IMR-90 (cell line): ENCODE data around the gene KIAA0513. TPM values are rescaled to one million over a fixed set of nuclear protein-coding genes. Genes with fewer than 3 reads are reported as not detected.

ENCODE experiments used
- ATAC-seq: fragments of 200-7000 bp; cut with Tn5 transposase; 2 replicates; pipeline ENCODE4 v1.9.1; 2020; ENCODE audit warnings: low read depth, mild to moderate bottlenecking, moderate library complexity
- BruUV-seq: library from RNA; stranded (reverse); fragments of 400-500 nt; replicated peaks from 2 replicates; lab custom pipeline; 2021; lab: Mats Ljungman, UMichigan
- CTCF ChIA-PET: fragments of 300-600 bp; formaldehyde crosslinking; extraction: SDS; loops from one replicate; lab custom pipeline; 2021; ENCODE audit warnings: antibody characterized with exemption; lab: Yijun Ruan, JAX
- POLR2A ChIA-PET: fragments of 300-600 bp; sonication (Branson Sonifier 250); formaldehyde crosslinking; loops from one replicate; lab custom pipeline; 2022; ENCODE audit warnings: antibody characterized with exemption; ENCODE audit not compliant: unreplicated experiment; lab: Charles Lee
- DNase-seq: peaks from one replicate; pipeline ENCODE4 v3.0.0; 2013
- H2AFZ ChIP-seq: replicated peaks from 2 replicates; pipeline ENCODE3; 2013; ENCODE audit warnings: low read length, mild to moderate bottlenecking; ENCODE audit not compliant: poor library complexity
- H2AK5ac ChIP-seq: 2 replicates; pipeline ENCODE4 v1.6.1; 2013; ENCODE audit warnings: low read depth, low read length, inconsistent platforms
- H2AK9ac ChIP-seq: replicated peaks from 2 replicates; pipeline ENCODE3; 2013; ENCODE audit warnings: mild to moderate bottlenecking, low read depth, low read length, moderate library complexity; ENCODE audit not compliant: poor library complexity
- H2BK120ac ChIP-seq: 2 replicates; pipeline ENCODE4 v1.6.1; 2013; ENCODE audit warnings: low read depth, low read length, inconsistent platforms
- H2BK15ac ChIP-seq: 3 replicates; pipeline ENCODE4 v1.6.1; 2013; ENCODE audit warnings: low read depth, low read length, inconsistent platforms
- H2BK20ac ChIP-seq: 2 replicates; pipeline ENCODE4 v1.6.1; 2013; ENCODE audit warnings: low read depth, mild to moderate bottlenecking, inconsistent platforms, low read length, moderate library complexity
- H2BK5ac ChIP-seq: 2 replicates; pipeline ENCODE4 v1.6.1; 2013; ENCODE audit warnings: mild to moderate bottlenecking, low read depth, low read length, inconsistent platforms; ENCODE audit not compliant: poor library complexity, severe bottlenecking
- H3K14ac ChIP-seq: replicated peaks from 2 replicates; pipeline ENCODE4 v1.6.1; 2013; ENCODE audit warnings: low read depth, low read length, inconsistent platforms
- H3K18ac ChIP-seq: 2 replicates; pipeline ENCODE4 v1.6.1; 2013; ENCODE audit warnings: low read depth, low read length, control low read depth
- H3K23ac ChIP-seq: 2 replicates; pipeline ENCODE4 v1.6.1; 2013; ENCODE audit warnings: low read depth, low read length, inconsistent platforms
- H3K27ac ChIP-seq: 2 replicates; pipeline ENCODE4 v1.5.1; 2013; ENCODE audit warnings: mild to moderate bottlenecking, control low read depth, low read length; ENCODE audit not compliant: insufficient read depth
- H3K27me3 ChIP-seq: 2 replicates; pipeline ENCODE4 v1.6.1; 2013; ENCODE audit warnings: low read length; ENCODE audit not compliant: control insufficient read depth, insufficient read depth
- H3K36me3 ChIP-seq: 2 replicates; pipeline ENCODE4 v1.6.1; 2013; ENCODE audit warnings: low read length, mixed read lengths; ENCODE audit not compliant: control insufficient read depth, insufficient read depth
- H3K4ac ChIP-seq: 2 replicates; pipeline ENCODE4 v1.6.1; 2013; ENCODE audit warnings: low read depth, low read length, inconsistent platforms
- H3K4me1 ChIP-seq: 2 replicates; pipeline ENCODE4 v1.6.1; 2013; ENCODE audit warnings: low read length, mixed read lengths; ENCODE audit not compliant: control insufficient read depth, insufficient read depth
- H3K4me2 ChIP-seq: 2 replicates; pipeline ENCODE4 v1.6.1; 2013; ENCODE audit warnings: low read depth, mild to moderate bottlenecking, control low read depth, low read length, moderate library complexity
- H3K4me3 ChIP-seq: 2 replicates; pipeline ENCODE4 v1.5.1; 2013; ENCODE audit warnings: low read depth, mild to moderate bottlenecking, control low read depth, low read length, moderate library complexity; ENCODE audit not compliant: insufficient read depth
- H3K56ac ChIP-seq: 2 replicates; pipeline ENCODE4 v1.6.1; 2013; ENCODE audit warnings: low read length, inconsistent platforms; ENCODE audit not compliant: insufficient read depth; ENCODE audit errors: extremely low read depth
- H3K79me1 ChIP-seq, 2 experiments: 2 replicates each; pipeline ENCODE4 v1.6.1; 2013; ENCODE audit warnings: low read length in 2 of 2, inconsistent platforms in 1 of 2, low read depth in 1 of 2
- H3K9ac ChIP-seq: 2 replicates; pipeline ENCODE4 v1.6.1; 2013; ENCODE audit warnings: low read depth, low read length, control low read depth
- H3K9me1 ChIP-seq: 2 replicates; pipeline ENCODE4 v1.6.1; 2013; ENCODE audit warnings: low read length, inconsistent platforms; ENCODE audit not compliant: insufficient read depth
- H3K9me3 ChIP-seq: 2 replicates; pipeline ENCODE4 v1.6.1; 2013; ENCODE audit warnings: low read length; ENCODE audit not compliant: control insufficient read depth, insufficient read depth
- H4K20me1 ChIP-seq: 2 replicates; pipeline ENCODE4 v1.6.1; 2013; ENCODE audit warnings: low read length, inconsistent platforms; ENCODE audit not compliant: insufficient read depth
- H4K5ac ChIP-seq: 2 replicates; pipeline ENCODE4 v1.6.1; 2013; ENCODE audit warnings: mild to moderate bottlenecking, low read depth, low read length, control low read depth
- H4K8ac ChIP-seq, 2 experiments: 2 replicates each; pipeline ENCODE4 v1.6.1; 2013; ENCODE audit warnings: low read depth in 2 of 2, low read length in 2 of 2, control low read depth in 1 of 2, inconsistent platforms in 1 of 2
- H4K91ac ChIP-seq: 2 replicates; pipeline ENCODE4 v1.6.1; 2013; ENCODE audit warnings: low read depth, low read length, inconsistent platforms; ENCODE audit not compliant: insufficient read depth
- BHLHE40 ChIP-seq: fragments of 150-350 bp; IDR thresholded peaks from 2 replicates; pipeline ENCODE4 v1.6.1; 2016; ENCODE audit warnings: mild to moderate bottlenecking, low read depth, low read length
- CEBPB ChIP-seq: IDR thresholded peaks from 2 replicates; pipeline ENCODE4 v1.6.1; 2012; ENCODE audit warnings: low read depth, low read length, improper control_type of control experiment
- CHD1 ChIP-seq: IDR thresholded peaks from 2 replicates; pipeline ENCODE4 v1.6.1; 2012; ENCODE audit warnings: low read depth, low read length, improper control_type of control experiment
- FOS ChIP-seq: fragments of 150-350 bp; IDR thresholded peaks from 2 replicates; pipeline ENCODE4 v1.6.1; 2016; ENCODE audit warnings: low read depth, low read length
- MAFK ChIP-seq: IDR thresholded peaks from 2 replicates; pipeline ENCODE4 v1.6.1; 2012; ENCODE audit warnings: low read depth, low read length, improper control_type of control experiment
- MAZ ChIP-seq: IDR thresholded peaks from 2 replicates; pipeline ENCODE4 v1.6.1; 2012; ENCODE audit warnings: low read depth, mild to moderate bottlenecking, low read length, improper control_type of control experiment, moderate library complexity, borderline replicate concordance
- MXI1 ChIP-seq: IDR thresholded peaks from 2 replicates; pipeline ENCODE4 v1.6.1; 2012; ENCODE audit warnings: low read depth, mild to moderate bottlenecking, low read length, moderate library complexity, borderline replicate concordance
- NFE2L2 ChIP-seq: fragments of 150-350 bp; IDR thresholded peaks from 2 replicates; pipeline ENCODE4 v1.6.1; 2016; ENCODE audit warnings: low read depth, mild to moderate bottlenecking, low read length
- POLR2A ChIP-seq: IDR thresholded peaks from 2 replicates; pipeline ENCODE4 v1.6.1; 2012; ENCODE audit warnings: mild to moderate bottlenecking, low read depth, low read length
- RAD21 ChIP-seq: IDR thresholded peaks from 2 replicates; pipeline ENCODE4 v1.6.1; 2012; ENCODE audit warnings: low read length, improper control_type of control experiment
- RCOR1 ChIP-seq: IDR thresholded peaks from 2 replicates; pipeline ENCODE4 v1.6.1; 2012; ENCODE audit warnings: mild to moderate bottlenecking, low read length, improper control_type of control experiment; ENCODE audit not compliant: insufficient replicate concordance
- RFX5 ChIP-seq: IDR thresholded peaks from 2 replicates; pipeline ENCODE4 v1.8.0; 2012; ENCODE audit warnings: low read depth, mild to moderate bottlenecking, low read length, moderate library complexity
- SMC3 ChIP-seq: fragments of 150-350 bp; IDR thresholded peaks from 2 replicates; pipeline ENCODE4 v1.6.1; 2016; ENCODE audit warnings: low read depth, mild to moderate bottlenecking, antibody characterized with exemption, low read length, moderate library complexity
- WGBS, 2 experiments: methylation state at CpG; one replicate each; pipeline versions ENCODE4 v1.1.5 to v1.1.7; 2013; ENCODE audit warnings: missing lambda C conversion rate in 2 of 2; ENCODE audit not compliant: insufficient read length in 1 of 2; ENCODE audit errors: extremely low coverage in 2 of 2; 5-methylcytosine and 5-hydroxymethylcytosine counted together
- dilution Hi-C: fragments of 300-500 bp; cut with HindIII; formaldehyde crosslinking; loops from one replicate; pipeline ENCODE4 v1.14.3; 2018; ENCODE audit warnings: low sequenced_read_pairs; ENCODE audit not compliant: unreplicated experiment
- in situ Hi-C: fragments of 300-500 bp; cut with MboI; formaldehyde crosslinking; loops from 3 replicates; pipeline ENCODE4 v1.14.3; 2019; ENCODE audit warnings: low sequenced_read_pairs, inconsistent platforms, mixed read lengths
- intact Hi-C: fragments of 100-400 bp; cut with micrococcal nuclease; formaldehyde crosslinking; loops from 2 replicates; pipeline ENCODE4 v1.10.0; 2022
- polyA plus RNA-seq, 3 experiments: library from polyadenylated mRNA; depleted of rRNA; stranded (reverse); fragments of >200 nt; gene quantifications; 2 replicates each; pipeline ENCODE4 v1.2.3, GENCODE V29; 2012; ENCODE audit warnings: low replicate concordance in 1 of 3
- total RNA-seq: library from RNA; depleted of rRNA; stranded (reverse); fragments of >200 nt; gene quantifications from 2 replicates; pipeline ENCODE4 v1.2.3, GENCODE V29; 2012
- TF ChIP-seq, protein P1 (sequence below): fragments of 150-350 bp; IDR thresholded peaks from 2 replicates; pipeline ENCODE4 v1.6.1; 2016; ENCODE audit warnings: low read depth, mild to moderate bottlenecking, low read length, moderate library complexity, borderline replicate concordance
- TF ChIP-seq, protein P2 (sequence below): fragments of 150-350 bp; IDR thresholded peaks from 2 replicates; pipeline ENCODE4 v1.6.1; 2017; ENCODE audit warnings: mild to moderate bottlenecking, antibody characterized with exemption, low read length, low read depth
- TF ChIP-seq, protein P3 (sequence below): conservative IDR thresholded peaks from 2 replicates; pipeline ENCODE4 v1.5.1; 2012; ENCODE audit warnings: mild to moderate bottlenecking, low read depth, low read length, improper control_type of control experiment

Gene KIAA0513
- total and polyA plus RNA-seq, 2 of the 4 experiments (the other 2 are of a cell fraction): 9.5 TPM

DNA sequence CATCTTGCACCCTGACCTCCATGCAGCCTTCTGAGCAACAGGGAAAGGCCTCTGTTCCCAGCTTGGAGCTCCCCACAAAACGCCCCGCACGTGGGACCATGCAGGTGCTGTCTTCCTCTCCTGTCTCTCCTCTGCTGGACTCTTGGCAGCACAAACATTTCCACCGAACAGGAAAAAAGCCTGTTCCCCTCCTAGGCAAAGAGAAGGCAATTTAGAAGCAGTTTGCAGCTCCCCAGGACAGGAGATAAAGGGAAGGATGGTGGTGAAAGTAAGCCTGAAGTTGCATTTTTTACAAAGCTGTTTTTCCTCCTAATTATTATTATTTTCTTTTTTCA is 92.4 kb downstream of the KIAA0513 start:
- no peak overlapping the region for H3K14ac ChIP-seq
- H4K20me1 ChIP-seq: peaks cover 1% of the 10 kb centered on the region; the same call in 1 of the 2 replicates
- H2AK5ac ChIP-seq: no peak overlapping the region
- no peak overlapping the region for H3K4me3 ChIP-seq
- intact Hi-C loops (no loop called here), in situ Hi-C loops (no loop called here), dilution Hi-C loops (no loop called here)
- H3K9me3 ChIP-seq: no peaks in the 10 kb centered on the region
- no peaks in the 10 kb centered on the region for H3K36me3 ChIP-seq
- no peak overlapping the region for H3K23ac ChIP-seq
- H2AFZ ChIP-seq: no peak overlapping the region
- H3K4ac ChIP-seq: no peak overlapping the region
- no peak overlapping the region for H2BK120ac ChIP-seq
- H3K79me1 ChIP-seq: peaks cover 0 to 6% of the 10 kb centered on the region in 2 experiments; a peak in 1 of 4 replicates
- WGBS, 2 experiments: no CpG with 5 or more reads among the region's 4 CpGs
- no peak overlapping the region for H3K4me2 ChIP-seq
- TF ChIP-seq MXI1: no peak
- no peak for TF ChIP-seq MAFK
- no peak for TF ChIP-seq NFE2L2
- TF ChIP-seq CEBPB: no peak
- no peak for TF ChIP-seq CHD1
- no peak for TF ChIP-seq MAZ
- no peak for TF ChIP-seq RFX5
- TF ChIP-seq SMC3: no peak
- no peak for TF ChIP-seq POLR2A
- no peak for TF ChIP-seq RCOR1
- TF ChIP-seq, protein P1, sequence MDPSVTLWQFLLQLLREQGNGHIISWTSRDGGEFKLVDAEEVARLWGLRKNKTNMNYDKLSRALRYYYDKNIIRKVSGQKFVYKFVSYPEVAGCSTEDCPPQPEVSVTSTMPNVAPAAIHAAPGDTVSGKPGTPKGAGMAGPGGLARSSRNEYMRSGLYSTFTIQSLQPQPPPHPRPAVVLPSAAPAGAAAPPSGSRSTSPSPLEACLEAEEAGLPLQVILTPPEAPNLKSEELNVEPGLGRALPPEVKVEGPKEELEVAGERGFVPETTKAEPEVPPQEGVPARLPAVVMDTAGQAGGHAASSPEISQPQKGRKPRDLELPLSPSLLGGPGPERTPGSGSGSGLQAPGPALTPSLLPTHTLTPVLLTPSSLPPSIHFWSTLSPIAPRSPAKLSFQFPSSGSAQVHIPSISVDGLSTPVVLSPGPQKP: no peak
- no peak for TF ChIP-seq BHLHE40
- TF ChIP-seq, protein P2, sequence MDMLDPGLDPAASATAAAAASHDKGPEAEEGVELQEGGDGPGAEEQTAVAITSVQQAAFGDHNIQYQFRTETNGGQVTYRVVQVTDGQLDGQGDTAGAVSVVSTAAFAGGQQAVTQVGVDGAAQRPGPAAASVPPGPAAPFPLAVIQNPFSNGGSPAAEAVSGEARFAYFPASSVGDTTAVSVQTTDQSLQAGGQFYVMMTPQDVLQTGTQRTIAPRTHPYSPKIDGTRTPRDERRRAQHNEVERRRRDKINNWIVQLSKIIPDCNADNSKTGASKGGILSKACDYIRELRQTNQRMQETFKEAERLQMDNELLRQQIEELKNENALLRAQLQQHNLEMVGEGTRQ: no peak
- TF ChIP-seq, protein P3, sequence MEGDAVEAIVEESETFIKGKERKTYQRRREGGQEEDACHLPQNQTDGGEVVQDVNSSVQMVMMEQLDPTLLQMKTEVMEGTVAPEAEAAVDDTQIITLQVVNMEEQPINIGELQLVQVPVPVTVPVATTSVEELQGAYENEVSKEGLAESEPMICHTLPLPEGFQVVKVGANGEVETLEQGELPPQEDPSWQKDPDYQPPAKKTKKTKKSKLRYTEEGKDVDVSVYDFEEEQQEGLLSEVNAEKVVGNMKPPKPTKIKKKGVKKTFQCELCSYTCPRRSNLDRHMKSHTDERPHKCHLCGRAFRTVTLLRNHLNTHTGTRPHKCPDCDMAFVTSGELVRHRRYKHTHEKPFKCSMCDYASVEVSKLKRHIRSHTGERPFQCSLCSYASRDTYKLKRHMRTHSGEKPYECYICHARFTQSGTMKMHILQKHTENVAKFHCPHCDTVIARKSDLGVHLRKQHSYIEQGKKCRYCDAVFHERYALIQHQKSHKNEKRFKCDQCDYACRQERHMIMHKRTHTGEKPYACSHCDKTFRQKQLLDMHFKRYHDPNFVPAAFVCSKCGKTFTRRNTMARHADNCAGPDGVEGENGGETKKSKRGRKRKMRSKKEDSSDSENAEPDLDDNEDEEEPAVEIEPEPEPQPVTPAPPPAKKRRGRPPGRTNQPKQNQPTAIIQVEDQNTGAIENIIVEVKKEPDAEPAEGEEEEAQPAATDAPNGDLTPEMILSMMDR: no peak
- TF ChIP-seq RAD21: no peak
- no peak for TF ChIP-seq FOS
- no peak overlapping the region for H3K56ac ChIP-seq
- H2BK5ac ChIP-seq: no peak overlapping the region
- POLR2A ChIA-PET: no interaction called here
- H4K8ac ChIP-seq: no peak overlapping the region
- no peak overlapping the region for H2BK20ac ChIP-seq
- no peak for DNase-seq
- H3K18ac ChIP-seq: no peak overlapping the region
- ATAC-seq: no peak
- BruUV-seq: no TSS peak
- no peak overlapping the region for H4K91ac ChIP-seq
- CTCF ChIA-PET: no interaction called here
- H4K5ac ChIP-seq: no peak overlapping the region
- no peak overlapping the region for H3K9ac ChIP-seq
- H2BK15ac ChIP-seq: no peak overlapping the region
- H3K4me1 ChIP-seq: peaks cover 10% of the 10 kb centered on the region
- H3K9me1 ChIP-seq: no peaks in the 10 kb centered on the region
- H3K27ac ChIP-seq: no peak overlapping the region
- H2AK9ac ChIP-seq: no peak overlapping the region
- no peaks in the 10 kb centered on the region for H3K27me3 ChIP-seq
